ENCODE data around the gene AUP1. TPM values are rescaled to one million over a fixed set of nuclear protein-coding genes. Genes with fewer than 3 reads are reported as not detected.
A peak's percentile ranks its signal among the peaks of the same experiment; 100 is the strongest.

The AUP1 gene
- total and polyA plus RNA-seq, 2 of the 8 experiments (the other 6 are each of a cell fraction or from before 2014, with no cell fraction given) = 83.4 to 121 TPM

DNA sequence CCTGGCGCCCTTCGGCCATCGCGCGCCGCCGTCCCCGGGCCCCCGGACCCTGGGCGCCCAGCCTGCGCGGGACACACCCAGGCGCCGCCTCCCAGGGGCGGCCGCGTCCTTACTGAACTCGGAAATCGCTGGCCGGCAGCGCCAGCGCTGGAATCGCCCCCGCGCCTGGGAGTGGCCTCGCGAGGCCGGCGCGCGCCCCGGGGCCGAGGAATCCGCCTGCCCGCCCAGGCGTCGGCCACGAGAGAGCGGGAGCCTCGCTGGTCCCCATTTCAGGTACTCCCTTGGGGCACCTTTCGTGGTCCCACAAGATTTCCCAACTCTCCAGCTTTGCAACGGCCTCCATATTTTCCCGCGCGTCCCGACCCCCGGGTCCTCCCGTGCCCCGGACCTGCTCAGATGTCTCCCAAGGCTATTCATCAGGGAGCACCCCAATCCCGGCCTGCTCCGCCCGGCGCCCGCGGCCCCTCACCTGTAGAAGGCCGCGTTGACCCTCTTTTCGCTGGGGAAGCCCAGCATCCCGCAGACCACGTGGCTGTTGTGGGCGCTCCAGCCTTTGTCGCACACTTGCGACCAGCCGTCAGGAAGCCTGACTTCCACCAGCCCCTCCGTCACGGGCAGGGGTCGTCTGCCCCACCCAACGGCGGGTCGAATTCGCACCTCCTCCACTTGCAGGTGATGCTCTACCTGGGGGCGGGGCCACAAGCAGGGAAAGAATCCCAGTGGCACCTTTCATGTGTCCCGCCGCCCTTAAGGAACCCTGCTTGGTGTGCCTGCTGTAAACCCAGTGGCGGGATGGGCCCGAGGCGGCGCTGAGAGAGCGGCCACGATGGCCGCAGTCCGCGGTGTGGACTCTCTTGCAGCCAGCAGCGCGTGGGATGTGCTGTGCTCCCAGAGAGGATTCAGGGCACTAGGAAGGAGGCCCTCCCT lies 19.7 kb upstream of the AUP1 start (continued):
- TF ChIP-seq CBX5 (IDR thresholded peaks at IDR 0.05; ENCODE audit: low read depth, low read length) = no peak
- TF ChIP-seq SP4 (IDR thresholded peaks at IDR 0.05; ENCODE audit: low read length) = no peak
- peak in 1 of 2 experiments; percentile 85; a peak in 1 of 4 replicates for TF ChIP-seq HDAC2 (IDR thresholded peaks at IDR 0.05; ENCODE audit: borderline replicate concordance in 1 of 2, low read depth in 2 of 2, low read length in 2 of 2)
- TF ChIP-seq, protein P1, sequence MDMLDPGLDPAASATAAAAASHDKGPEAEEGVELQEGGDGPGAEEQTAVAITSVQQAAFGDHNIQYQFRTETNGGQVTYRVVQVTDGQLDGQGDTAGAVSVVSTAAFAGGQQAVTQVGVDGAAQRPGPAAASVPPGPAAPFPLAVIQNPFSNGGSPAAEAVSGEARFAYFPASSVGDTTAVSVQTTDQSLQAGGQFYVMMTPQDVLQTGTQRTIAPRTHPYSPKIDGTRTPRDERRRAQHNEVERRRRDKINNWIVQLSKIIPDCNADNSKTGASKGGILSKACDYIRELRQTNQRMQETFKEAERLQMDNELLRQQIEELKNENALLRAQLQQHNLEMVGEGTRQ (IDR thresholded peaks at IDR 0.05; ENCODE audit: low read length) = no peak
- no peak for TF ChIP-seq NRF1 (IDR thresholded peaks at IDR 0.05; ENCODE audit: low read depth, low read length)
- no peak; a peak in 1 of 4 replicates for TF ChIP-seq RAD21 (IDR thresholded peaks at IDR 0.05 in 1 of 2, conservative IDR thresholded peaks at IDR 0.05 in 1 of 2; ENCODE audit: low read depth in 2 of 2, low read length in 2 of 2)
- no peak for TF ChIP-seq CHD1 (IDR thresholded peaks at IDR 0.05; ENCODE audit: low read depth, low read length)
- TF ChIP-seq POU5F1 (IDR thresholded peaks at IDR 0.05; ENCODE audit: low read depth, low read length) = no peak
- TF ChIP-seq GABPA (IDR thresholded peaks at IDR 0.05; ENCODE audit: borderline replicate concordance, insufficient read depth, low read length) = no peak
- no peak for TF ChIP-seq SP2 (IDR thresholded peaks at IDR 0.05; ENCODE audit: low read length)
- peak; percentile 71; the same call in 1 of the 2 replicates for TF ChIP-seq PHF8 (conservative IDR thresholded peaks at IDR 0.05; ENCODE audit: low read depth, low read length)
- no peak for TF ChIP-seq CBX8 (IDR thresholded peaks at IDR 0.05; ENCODE audit: borderline replicate concordance, low read depth, low read length)
- TF ChIP-seq CTBP2 (IDR thresholded peaks at IDR 0.05; ENCODE audit: borderline replicate concordance, insufficient read depth, insufficient read length, low read length) = no peak
- no peak; a peak in 2 of 4 replicates for TF ChIP-seq SIN3A (conservative IDR thresholded peaks at IDR 0.05 in 1 of 2, IDR thresholded peaks at IDR 0.05 in 1 of 2; ENCODE audit: low read depth in 1 of 2, low read length in 2 of 2)
- no peak for TF ChIP-seq SRF (IDR thresholded peaks at IDR 0.05; ENCODE audit: low read depth, low read length)
- peak; percentile 82; the same call in 1 of the 2 replicates for TF ChIP-seq POLR2AphosphoS5 (IDR thresholded peaks at IDR 0.05; ENCODE audit: low read depth, low read length)
- TF ChIP-seq EP300 (IDR thresholded peaks at IDR 0.05; ENCODE audit: borderline replicate concordance in 1 of 2, low read depth in 2 of 2, low read length in 2 of 2) = no peak
